Cardiac fibroblast (primary cell): ENCODE results near the gene C11orf58.
A peak's percentile ranks its signal among the peaks of the same experiment; 100 is the strongest.

Source experiments
- DNase-seq, 2 donors: peaks; one replicate each; pipeline versions ENCODE4 v3.0.0 to v3.0.0-alpha.2; 2010; ENCODE audit warnings: low read depth in 2 of 2
- H3K4me3 ChIP-seq, 2 donors: replicated peaks in 1 of 2; 1 replicate in 1 of 2; 2 replicates in 1 of 2; pipeline ENCODE4 v1.5.1; 2011; ENCODE audit warnings: low read depth in 2 of 2, low read length in 2 of 2, mild to moderate bottlenecking in 2 of 2, moderate library complexity in 1 of 2
- CTCF ChIP-seq: IDR thresholded peaks from one replicate; pipeline ENCODE4 v1.5.1; 2011; ENCODE audit warnings: low read depth, mild to moderate bottlenecking, low read length, inconsistent platforms

C11orf58 gene

GRCh38 chr11:16773981-16774935 is 35.8 kb downstream of the C11orf58 start:
- DNase-seq, result no peak
- TF ChIP-seq CTCF, result no peak
- H3K4me3 ChIP-seq, result no peak overlapping the region

- no peak overlapping the region for H3K4me3 ChIP-seq
- no peak for DNase-seq
- TF ChIP-seq CTCF, result no peak
Measured at GRCh38 chr11:16774936-16775613, 36.6 kb downstream of the C11orf58 start.

- TF ChIP-seq CTCF, result no peak
Measured at GRCh38 chr11:16775614-16776283, 37.3 kb downstream of the C11orf58 start.

GRCh38 chr11:16776711-16777612 is 38.5 kb downstream of the C11orf58 start:
- DNase-seq, result peak in 1 of 2 donors; percentile 62
- TF ChIP-seq CTCF, result no peak
- no peak overlapping the region for H3K4me3 ChIP-seq

More at GRCh38 chr11:16775614-16776283, 37.3 kb downstream of the C11orf58 start:
- H3K4me3 ChIP-seq, result no peak overlapping the region
- no peak for DNase-seq

GRCh38 chr11:16777613-16777975 is 39.1 kb downstream of the C11orf58 start:
- DNase-seq, result no peak
- no peak for TF ChIP-seq CTCF
- H3K4me3 ChIP-seq, result no peak overlapping the region

- no peak overlapping the region for H3K4me3 ChIP-seq
- no peak for TF ChIP-seq CTCF
- DNase-seq, result no peak
Measured at GRCh38 chr11:16778286-16778685, 39.8 kb downstream of the C11orf58 start.
